WI38 (cell line): ENCODE results near the gene VAPA.

ENCODE experiments used
- H3K4me3 ChIP-seq: 2 replicates; pipeline ENCODE4 v1.5.1; 2011; ENCODE audit warnings: low read depth, mild to moderate bottlenecking, control low read depth, low read length
- CTCF ChIP-seq: IDR thresholded peaks from 2 replicates; pipeline ENCODE4 v1.5.1; 2012; ENCODE audit warnings: low read depth, mild to moderate bottlenecking, control low read depth, low read length

Gene VAPA

GRCh38 chr18:9931678-9932077 is 17.9 kb downstream of the VAPA start:
- H3K4me3 ChIP-seq, result no peak overlapping the region
- TF ChIP-seq CTCF, result no peak

- no peak for TF ChIP-seq CTCF
- H3K4me3 ChIP-seq, result no peak overlapping the region
These were observed 20.0 kb downstream of the VAPA start for GRCh38 chr18:9933865-9934264.

GRCh38 chr18:9934274-9934673 is 20.5 kb downstream of the VAPA start:
- no peak overlapping the region for H3K4me3 ChIP-seq
- no peak for TF ChIP-seq CTCF

GRCh38 chr18:9941103-9941502 is 27.3 kb downstream of the VAPA start:
- no peak for TF ChIP-seq CTCF
- no peak overlapping the region for H3K4me3 ChIP-seq

GRCh38 chr18:9941660-9942059 is 27.8 kb downstream of the VAPA start:
- no peak for TF ChIP-seq CTCF
- no peak overlapping the region for H3K4me3 ChIP-seq

- TF ChIP-seq CTCF, result no peak
- H3K4me3 ChIP-seq, result no peak overlapping the region
These were observed 29.5 kb downstream of the VAPA start for GRCh38 chr18:9943311-9943710.

- no peak for TF ChIP-seq CTCF
- H3K4me3 ChIP-seq, result no peak overlapping the region
These were observed 31.0 kb downstream of the VAPA start for GRCh38 chr18:9944805-9945204.
